SK-N-SH treated with all-trans-retinoic acid at 6 μM for 48 hours (cell line): ENCODE data around the gene HIPK1.

Experiments used
- BACH2 ChIP-seq: fragments of 250-450 bp; sonication (Bioruptor Pico); IDR thresholded peaks from 2 replicates; pipeline ENCODE4 v1.9.0; 2021; ENCODE audit warnings: mild to moderate bottlenecking, borderline replicate concordance
- ESRRG ChIP-seq: fragments of 250-450 bp; sonication (Bioruptor Pico); IDR thresholded peaks from 2 replicates; pipeline ENCODE4 v1.6.1; 2021; ENCODE audit warnings: mild to moderate bottlenecking
- OSR1 ChIP-seq: fragments of 250-450 bp; sonication (Bioruptor Pico); IDR thresholded peaks from 2 replicates; pipeline ENCODE4 v1.8.0; 2022; ENCODE audit warnings: moderate library complexity, mild to moderate bottlenecking, inconsistent platforms
- RARB ChIP-seq: fragments of 250-450 bp; sonication (Bioruptor Pico); IDR thresholded peaks from 2 replicates; pipeline ENCODE4 v1.8.0; 2021; ENCODE audit warnings: mild to moderate bottlenecking, moderate library complexity
- ZFP30 ChIP-seq: fragments of 450-650 bp; formaldehyde crosslinking; IDR thresholded peaks from 2 replicates; pipeline ENCODE4 v1.5.0; 2022; ENCODE audit warnings: mild to moderate bottlenecking, moderate library complexity
- TF ChIP-seq, protein P1 (sequence below): fragments of 250-450 bp; sonication (Bioruptor Pico); IDR thresholded peaks from 2 replicates; pipeline ENCODE4 v1.8.0; 2020; ENCODE audit warnings: mild to moderate bottlenecking, moderate library complexity, borderline replicate concordance

DNA sequence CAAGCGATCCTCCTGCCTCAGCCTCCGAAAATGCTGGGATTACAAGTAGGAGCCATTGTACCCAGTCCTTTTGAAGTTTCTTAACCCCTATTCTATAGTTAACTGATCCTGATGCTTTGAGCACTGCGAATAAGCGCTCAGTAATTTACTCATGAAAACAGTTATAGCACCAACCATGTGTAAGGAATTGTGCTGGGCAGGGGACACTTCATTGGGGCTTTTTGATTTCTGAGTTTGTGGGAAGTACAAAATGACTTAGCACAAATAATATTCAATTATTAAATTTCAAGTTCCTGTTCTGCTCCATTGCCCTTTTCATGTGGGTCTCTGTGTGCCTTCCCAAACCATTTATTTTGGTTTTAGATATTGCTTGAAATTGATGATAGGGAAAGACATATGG lies 6.2 kb upstream of the HIPK1 start:
- TF ChIP-seq BACH2 (CRISPR knock-in tag) (no peak), OSR1 (CRISPR knock-in tag) (no peak), RARB (no peak), ESRRG (CRISPR knock-in tag) (no peak), ZFP30 (CRISPR knock-in tag) (no peak)
- TF ChIP-seq, protein P1, sequence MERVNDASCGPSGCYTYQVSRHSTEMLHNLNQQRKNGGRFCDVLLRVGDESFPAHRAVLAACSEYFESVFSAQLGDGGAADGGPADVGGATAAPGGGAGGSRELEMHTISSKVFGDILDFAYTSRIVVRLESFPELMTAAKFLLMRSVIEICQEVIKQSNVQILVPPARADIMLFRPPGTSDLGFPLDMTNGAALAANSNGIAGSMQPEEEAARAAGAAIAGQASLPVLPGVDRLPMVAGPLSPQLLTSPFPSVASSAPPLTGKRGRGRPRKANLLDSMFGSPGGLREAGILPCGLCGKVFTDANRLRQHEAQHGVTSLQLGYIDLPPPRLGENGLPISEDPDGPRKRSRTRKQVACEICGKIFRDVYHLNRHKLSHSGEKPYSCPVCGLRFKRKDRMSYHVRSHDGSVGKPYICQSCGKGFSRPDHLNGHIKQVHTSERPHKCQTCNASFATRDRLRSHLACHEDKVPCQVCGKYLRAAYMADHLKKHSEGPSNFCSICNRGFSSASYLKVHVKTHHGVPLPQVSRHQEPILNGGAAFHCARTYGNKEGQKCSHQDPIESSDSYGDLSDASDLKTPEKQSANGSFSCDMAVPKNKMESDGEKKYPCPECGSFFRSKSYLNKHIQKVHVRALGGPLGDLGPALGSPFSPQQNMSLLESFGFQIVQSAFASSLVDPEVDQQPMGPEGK (CRISPR knock-in tag): no peak
